GM18502 (cell line): Measurements from ENCODE around the gene MSL1.

Experiments used
- ATAC-seq: cut with Tn5 transposase; IDR thresholded peaks from one replicate; pipeline ENCODE4 v1.9.1; 2021; ENCODE audit warnings: mild to moderate bottlenecking; ENCODE audit not compliant: unreplicated experiment, poor library complexity

MSL1 gene

DNA sequence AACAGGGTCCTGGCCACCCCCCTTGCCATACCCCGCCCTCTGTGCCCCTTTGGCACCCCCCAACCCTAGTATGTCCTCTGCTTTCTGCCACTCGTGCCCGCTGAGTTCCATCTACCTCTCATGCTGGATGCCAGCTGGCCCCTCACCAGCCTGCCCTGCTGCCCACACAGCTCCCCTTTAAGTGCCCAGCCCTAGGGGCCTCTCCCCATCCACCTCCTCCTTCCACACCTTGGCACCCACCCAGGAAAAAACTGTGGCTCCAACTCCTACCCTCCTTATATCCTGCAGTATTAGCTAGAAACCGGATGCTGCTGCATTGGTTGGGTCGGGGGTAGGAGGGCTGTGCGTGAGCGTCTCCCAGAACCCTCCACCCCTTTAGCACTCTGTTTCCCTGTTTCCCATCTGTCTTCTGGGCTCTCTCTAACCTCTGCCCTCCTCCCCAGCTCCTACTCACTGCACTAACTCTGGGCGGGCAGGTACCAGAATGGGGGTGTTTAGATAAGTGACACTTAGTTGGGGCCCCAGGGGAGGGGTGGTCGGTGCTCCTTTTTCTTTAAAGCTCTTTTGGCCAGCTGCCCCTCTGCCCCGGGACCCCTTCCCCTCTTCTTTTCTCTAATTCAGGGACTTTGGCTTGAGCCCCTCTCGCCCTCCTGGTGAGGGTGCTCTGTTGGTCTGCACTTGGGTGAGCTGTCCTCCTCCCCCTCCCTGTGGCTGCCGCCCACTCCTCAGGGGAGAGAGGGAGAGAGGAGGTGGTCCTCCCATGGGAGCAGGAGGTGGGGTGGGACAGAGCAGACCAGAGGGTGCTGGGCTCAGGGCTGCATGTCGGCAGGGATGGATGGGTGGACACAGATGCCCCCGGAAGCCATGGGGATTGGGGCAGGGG is 31.3 kb upstream of the MSL1 start:
- ATAC-seq = no peak

DNA sequence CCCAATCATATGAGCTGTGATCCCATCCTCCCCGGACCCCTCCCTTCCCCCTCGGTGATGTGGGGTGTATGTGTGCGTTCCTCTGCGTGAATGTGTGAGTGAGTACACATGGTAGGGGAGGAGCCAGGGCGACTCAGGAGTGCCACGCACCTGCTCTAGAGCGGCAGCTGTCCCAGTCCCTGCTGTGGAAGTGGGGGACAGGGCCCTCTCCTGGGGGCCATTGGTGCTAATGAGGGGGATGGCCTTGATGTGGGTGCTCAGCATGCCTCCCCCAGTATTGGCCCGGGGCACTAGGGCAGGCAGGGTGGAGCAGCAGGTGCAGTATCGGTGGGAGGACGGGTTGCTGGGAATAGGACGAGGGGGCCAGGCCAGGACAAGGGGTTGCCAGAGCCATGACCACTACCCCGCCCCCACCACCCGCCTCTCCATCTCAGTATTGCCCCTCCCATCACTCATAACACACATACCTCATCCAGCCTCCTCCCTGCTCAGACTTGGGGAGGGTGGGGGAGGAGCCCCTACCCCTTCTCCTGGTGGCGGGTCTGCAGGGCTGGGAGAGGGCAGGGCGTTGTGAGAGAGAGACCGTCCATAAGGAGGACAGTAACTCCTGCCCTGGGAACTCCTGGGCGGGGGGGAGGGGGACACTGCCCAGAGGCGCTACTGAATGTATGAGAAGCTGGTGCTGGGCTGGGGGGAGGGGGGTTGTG is 29.9 kb upstream of the MSL1 start:
- ATAC-seq = no peak

DNA sequence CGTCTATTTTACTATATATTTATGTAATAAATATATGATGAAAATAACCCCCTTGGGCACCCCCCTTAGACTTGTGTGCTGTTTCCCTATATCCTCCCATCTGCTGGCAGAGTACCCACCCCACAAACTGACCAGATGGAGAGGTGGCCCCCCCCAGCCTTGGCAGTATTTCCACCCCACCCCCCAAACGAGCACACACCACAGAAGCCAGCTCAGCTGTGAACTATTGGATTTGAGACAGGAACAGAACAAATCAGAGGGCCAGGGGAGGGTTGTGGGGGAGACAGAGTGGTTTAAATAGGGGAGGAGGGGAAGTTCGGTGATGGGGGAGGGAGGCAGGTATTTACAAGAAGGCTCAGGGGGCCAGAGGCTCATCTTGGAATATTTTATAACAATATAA is 29.2 kb upstream of the MSL1 start:
- no peak for ATAC-seq

DNA sequence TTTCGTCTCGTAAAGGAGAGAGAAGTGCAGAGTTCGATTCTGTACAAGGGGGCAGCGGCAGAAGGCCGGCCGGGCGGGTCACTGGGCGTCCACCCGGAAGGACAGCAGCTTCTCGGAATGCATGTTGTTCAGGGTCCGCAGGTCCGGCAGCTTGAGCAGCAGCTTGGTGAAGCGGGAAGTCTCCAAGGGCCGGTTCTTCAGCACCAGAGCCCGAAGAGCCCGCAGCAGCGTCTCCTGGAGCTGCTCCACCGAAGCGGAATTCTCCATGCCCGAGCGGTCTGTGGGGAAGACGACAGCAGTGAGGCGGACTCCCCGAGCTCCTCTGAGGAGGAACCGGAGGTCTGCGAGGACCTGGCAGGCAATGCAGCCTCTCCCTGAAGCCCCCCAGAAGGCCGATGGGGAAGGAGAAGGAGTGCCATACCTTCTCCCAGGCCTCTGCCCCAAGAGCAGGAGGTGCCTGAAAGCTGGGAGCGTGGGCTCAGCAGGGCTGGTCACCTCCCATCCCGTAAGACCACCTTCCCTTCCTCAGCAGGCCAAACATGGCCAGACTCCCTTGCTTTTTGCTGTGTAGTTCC is 28.7 kb upstream of the MSL1 start:
- no peak for ATAC-seq

DNA sequence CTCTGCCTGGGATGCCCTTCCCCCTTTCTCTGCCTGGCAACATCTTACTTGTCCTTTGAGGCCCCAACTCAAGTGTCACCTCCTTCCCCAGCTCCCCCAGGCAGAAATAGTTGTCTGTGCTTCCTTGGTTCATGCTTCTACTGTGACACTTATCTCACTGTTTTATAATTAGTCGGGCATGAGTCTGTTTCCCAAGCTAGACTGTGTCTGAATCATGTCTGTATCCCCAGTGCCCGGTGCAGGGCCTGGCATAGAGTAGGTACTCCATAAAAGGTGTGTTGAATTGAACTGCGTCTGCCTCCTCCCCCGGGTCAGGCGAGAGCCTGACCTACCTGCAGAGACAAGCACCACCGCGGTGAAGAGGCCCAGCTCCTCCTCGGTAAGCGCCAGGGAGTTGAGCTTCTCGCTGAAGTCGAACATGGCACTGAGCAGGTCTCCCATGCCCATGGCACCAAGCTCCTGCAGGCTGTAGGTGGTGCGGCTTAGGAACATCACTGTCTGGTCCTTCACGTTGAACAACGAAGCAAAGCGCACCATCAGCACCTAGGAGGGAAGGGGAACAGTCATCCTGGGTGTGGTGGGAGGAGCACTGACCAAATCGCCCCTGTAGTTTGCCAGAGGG is 28.1 kb upstream of the MSL1 start:
- ATAC-seq = no peak

DNA sequence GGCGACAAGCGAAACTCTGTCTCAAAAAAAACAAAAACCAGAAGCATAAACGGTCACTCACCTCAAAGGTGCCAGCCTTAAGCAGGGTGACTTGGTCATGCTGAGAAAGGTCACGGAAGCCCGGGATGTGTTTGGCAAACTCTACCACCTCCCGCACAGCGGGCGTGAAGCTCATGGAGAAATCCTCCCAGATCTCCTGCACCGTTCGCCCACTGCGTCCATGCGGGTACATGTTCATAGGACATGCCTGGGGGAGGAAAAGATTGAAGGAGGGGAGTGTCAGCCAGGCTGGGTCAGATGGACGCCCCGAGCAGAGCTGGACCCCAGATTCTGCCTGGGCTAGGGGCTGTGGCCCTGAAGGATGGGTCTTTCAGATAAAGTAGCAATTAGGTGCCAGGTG is 26.9 kb upstream of the MSL1 start:
- ATAC-seq = no peak

DNA sequence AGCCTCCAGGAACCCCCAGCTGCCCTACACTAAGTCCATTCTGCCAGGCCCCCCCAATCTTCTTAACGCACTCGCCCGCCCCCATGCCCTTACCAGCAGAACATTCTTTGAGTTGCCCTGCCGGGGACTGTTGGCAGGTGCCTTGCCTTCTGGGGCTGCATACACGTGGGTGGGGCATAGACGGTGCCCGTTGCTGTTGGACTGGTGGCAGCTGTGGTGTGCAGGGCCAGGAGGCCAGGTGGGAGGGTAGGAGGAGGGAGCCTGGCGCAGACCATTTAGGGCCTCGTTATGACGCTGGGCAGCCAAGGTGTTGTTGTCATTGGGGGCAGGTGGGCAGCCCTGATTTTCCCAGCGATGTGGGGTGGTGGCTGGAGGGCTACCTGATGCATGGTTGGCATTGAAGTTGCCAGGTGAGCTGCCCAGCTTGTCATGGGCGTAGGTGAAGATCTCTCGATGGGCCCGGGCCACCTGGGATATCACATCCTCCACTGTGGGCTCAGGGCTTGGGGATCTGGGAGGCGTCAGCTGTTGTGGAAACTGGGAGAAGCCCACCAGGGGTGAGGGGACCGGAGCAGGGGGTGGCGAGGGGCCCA is 26.3 kb upstream of the MSL1 start:
- ATAC-seq = no peak

DNA sequence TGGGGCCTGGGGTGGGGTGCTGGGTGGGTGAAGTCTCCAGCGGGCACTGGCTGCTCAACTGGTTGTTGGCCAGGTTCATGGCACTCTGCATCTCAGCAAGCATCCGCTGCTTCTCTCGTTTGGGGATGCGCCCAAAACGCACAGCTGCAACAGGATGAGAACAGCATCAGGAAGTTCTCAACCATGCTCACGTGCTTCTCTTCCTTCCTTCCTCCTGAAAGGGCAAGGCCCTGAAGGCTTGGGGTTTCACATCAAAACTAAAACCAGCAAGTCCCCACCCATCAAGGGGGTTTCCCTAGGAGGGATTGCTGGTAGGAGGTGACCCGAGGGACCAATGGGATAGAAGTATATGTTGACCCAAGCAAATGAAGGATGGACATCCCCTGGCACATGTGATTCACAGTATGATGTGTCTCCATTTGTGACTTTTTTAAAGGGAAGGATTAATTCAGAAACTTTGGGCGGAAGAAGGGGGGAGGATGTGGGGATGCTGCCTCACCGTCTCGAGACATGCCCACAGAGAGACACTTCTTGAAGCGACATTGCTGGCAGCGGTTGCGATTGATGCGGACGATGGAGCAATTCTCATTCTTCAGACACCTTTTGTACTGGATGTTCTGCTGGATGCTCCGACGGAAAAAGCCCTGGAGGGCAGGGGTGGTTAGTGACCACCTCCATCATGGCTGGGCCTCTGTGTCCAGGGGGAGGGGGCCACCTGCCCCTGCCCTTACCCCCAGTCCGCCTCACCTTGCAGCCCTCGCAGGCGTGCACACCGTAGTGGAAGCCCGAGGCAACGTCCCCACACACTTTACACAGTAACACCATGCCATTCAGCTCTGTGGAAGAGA is 25.6 kb upstream of the MSL1 start:
- ATAC-seq = peak; percentile 46

DNA sequence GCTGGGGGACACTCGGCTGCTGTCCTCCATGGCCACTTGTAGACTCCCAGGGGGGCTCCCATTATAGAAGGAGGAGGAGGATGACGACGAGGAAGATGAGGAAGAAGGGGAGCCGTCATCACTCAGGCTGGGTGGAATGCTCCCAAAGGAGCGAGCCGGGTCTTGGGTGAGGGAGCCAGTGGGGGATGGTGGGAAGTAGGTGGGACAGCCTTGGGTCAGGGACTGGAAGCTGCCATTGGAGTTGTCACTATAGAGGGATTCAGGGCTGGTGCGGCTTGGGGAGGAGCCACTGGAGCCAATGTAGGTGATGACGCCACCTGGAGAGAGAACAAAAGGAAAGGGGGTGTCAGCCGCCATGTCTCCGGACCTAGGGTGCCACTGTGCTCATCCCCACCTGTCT is 24.7 kb upstream of the MSL1 start:
- no peak for ATAC-seq

DNA sequence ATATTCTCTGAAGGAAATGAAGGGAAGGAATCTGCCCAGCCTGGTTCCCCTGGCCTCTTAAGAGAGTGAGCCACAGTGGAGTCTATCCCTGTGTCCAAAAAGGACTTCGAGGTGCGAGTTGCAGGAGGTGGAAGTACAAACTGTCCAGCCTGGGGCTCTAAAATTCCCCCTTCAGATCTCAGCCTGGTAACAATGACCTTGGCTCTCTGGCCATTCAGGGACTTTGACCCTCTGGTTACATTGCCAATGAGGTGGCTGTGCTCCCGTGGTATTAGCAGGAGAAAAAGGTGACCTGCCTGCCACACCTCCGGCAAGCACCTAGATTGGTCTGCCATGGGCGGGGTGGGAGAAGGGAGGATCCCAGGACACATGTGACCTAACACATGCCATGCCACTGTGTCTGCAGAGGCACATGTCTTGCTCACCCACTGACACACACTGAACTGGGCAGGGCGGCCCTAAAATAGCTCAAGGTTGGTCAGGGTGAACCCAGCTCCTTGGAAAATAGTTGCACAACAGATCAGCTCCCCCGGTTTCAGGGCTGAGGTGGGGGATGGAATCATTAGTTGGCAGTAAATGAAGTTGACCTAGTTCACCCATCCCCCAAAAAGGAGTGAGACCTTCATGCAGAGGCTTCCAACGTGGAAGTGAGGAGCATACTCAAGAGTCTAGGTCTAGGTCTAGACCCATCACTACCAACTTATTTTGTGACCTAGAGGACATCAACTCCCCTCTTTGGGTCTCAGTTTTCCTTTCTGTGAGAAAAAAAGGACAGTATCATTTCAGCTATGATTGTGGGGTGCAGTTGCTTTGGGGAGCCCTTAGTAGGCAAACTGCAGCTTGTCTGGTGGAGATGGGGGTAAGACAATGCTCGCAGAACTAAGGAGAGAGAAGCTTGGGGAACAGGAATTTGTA is 23.6 kb upstream of the MSL1 start:
- ATAC-seq = no peak

DNA sequence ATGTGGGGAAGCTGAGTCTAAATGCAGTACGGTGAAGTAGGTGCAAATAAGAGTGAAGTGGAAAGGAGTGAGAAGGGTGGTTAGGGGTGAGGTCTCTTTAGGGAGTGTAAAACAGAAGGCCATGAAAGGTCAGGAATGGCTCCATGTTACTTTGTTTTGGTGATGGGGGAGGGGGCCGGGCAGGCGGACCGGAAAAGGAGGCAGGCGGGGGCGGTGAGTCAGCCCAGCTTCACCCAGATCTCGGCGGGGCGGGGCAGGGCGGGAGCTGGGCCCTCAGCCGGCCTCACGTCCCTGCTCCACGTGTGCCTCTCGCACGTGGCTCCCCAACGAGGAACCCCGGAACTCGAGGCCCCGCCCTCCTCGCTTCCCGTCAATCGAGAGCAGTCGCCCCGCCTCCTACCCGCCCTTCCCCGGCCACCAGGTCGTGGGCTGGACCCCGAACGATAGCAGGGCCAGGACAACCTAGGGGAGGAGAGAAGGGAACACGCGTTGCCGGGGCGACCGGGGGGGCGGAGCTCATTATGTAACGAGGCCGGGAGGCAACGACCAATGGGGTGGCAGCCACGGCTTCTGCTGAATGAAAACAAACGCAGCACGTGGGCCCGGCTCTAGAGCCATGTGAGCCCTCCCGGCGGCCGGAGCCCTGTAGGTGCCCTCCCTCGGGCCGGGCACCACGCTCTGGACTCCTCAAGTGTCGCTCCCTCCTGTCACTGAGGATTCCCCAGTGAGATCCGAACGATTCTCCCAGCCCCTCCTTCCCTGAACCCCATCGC is 22.7 kb upstream of the MSL1 start:
- ATAC-seq = peak; percentile 59

DNA sequence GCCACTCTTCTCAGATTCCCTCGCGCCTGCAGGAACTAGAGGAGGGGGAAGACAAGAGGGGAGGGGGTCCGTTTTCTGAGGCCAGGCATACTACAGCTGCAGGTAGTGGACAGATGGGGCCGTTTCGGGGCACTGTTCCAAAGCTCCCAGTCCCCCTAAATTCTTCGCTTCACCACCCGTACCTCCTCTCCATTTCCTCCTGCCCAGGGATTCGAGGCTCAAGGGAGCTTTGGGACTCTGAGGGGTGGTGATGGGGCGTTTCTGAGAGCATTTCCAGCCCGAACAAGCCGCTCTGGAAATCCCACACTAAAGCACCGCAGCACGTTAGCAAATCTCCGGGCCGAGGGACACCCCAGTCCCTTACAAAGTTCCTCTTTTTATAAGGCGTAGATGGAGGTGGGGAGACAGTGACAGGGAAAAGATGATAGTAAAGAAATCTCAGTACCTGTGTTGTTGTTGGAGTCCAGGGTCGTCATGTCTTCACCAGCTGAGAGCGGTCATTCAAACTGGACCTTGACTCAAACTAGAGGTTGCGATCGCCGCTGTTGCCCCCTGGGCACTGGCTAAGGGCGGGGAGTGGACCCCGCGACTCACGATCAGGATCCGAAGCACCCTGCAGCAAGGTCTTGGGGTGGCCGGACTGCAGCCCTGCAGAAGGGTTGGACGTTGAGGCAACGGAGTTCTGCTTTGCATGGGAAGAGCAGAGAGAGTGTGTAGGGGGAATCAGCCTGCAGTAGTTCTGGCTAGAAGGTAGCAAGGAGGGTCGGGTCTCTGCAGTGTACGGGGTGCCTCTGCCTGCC is 22.0 kb upstream of the MSL1 start:
- no peak for ATAC-seq

DNA sequence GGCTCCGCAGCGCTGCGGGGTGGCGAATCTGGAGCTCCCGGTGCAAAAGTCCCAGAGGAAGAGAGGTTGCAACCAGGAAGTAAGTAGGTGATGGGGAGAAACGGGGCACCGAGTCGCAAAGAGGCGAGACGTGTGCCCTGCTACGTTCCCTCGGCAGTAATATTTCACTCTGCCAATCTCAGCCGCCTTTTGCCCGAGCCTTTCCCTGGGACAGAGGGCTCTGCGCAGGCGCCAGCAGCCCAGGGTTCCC is 21.4 kb upstream of the MSL1 start, which contains the start of gene NR1D1:
NR1D1 (minus strand) TSS at position 171 of the 250 bp plus-strand sequence. CDS start 495 bp downstream, outside the sequence.
- ATAC-seq = no peak

DNA sequence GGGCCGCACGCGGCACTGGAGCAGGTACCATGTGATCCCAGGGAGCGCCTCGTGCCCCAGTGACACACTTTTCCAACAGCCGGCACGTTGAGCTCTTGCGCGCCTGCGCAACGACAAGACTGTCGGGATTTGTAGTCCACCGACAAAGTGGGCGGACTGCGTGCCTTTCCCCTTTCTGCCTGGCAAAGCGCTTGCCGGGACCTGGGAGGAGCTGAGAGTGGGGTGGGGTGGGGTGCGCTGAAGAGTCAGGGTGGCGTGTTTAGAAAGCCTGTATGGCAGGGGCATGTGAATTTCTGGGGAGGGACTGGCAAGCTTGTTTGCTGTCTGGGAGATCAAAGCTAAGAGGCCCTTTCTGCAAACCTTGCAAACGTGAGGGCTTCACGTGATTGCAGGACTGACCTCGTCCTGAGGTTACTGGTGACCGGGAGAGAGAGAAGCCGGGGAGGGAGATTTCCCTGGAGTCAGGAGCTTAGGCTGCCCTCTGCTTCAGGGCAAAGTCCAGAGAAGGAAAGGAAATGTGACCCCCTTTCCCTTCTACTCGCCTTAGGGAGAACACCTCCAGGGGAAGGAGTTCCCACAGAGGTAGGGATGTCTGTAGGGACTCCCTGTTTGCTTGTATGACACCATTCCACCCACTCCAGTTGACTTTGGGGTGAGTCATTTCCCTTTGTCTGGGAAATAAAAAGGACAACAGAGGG is 21.0 kb upstream of the MSL1 start:
- peak; percentile 33 for ATAC-seq

DNA sequence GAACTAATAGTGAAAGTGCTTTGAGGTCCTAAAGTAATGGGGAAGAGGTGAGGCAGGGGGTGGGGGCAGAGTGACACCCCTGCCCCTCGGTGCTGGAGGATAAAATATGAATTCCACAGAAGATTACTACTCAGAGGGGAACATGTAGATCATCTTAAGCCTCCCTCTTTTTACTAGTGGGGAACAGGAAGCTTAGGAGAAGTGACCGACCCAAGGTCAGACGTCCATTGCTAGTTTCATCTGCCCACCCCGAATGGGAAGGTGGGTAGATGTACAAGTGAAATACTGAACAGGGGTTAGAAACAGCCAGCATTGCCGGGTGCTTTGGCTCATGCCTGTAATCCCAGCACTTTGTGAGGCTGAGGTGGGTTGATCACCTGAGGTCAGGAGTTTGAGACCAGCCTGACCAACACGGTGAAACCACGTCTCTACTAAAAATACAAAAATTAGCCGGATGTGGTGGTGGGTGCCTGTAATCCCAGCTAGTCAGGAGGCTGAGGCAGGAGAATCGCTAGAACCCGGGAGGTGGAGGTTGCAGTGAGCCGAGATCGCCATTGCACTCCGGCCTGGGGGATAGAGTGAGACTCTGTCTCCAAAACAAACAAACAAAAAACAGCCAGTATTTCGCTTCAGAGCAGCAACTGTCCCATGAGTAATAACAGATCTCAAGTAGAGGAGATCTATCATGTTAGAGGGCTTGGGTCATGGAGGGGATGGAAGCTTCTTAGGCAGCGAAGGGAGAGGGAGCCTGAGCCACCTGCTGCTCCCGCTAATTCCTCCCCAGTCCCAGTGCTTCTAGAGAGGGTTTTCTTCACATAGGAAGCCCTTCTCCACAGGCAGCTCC is 20.2 kb upstream of the MSL1 start:
- no peak for ATAC-seq
